Measurements from ENCODE around the gene CLRN2.

The CLRN2 gene

DNA sequence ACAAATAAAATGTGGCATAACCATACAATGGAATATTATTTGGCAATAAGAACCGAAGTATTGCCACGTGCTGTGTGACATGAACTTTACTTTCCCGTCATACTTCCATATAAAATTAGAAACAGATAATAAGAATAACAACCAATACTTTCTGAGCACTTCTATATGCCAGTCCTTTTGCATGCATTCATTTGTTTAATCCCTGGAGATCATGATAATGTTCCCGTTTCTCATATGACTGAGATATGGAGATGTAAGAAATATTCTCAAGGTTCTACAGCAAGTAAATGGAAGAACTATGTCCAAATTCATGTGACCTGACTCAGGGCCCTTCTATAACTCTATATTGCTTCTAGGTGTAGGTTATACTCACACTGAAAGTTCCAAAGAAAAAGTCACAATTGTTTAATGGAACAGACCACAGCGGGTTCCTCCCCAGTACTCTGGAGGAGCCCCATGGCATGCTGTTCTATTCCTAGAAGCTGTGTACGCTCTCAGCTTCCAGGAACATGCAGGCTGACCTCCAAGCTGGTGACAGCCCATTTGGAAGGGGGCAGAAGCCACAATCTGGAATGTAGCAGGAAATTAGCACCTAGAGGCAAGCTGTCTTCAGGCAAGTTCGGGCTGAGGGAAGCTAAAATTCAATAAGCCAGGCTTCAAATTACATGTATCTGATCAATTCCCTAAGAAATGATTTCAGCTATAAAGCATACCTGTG is 34.6 kb upstream of the CLRN2 start:
- TF ChIP-seq, protein P1, sequence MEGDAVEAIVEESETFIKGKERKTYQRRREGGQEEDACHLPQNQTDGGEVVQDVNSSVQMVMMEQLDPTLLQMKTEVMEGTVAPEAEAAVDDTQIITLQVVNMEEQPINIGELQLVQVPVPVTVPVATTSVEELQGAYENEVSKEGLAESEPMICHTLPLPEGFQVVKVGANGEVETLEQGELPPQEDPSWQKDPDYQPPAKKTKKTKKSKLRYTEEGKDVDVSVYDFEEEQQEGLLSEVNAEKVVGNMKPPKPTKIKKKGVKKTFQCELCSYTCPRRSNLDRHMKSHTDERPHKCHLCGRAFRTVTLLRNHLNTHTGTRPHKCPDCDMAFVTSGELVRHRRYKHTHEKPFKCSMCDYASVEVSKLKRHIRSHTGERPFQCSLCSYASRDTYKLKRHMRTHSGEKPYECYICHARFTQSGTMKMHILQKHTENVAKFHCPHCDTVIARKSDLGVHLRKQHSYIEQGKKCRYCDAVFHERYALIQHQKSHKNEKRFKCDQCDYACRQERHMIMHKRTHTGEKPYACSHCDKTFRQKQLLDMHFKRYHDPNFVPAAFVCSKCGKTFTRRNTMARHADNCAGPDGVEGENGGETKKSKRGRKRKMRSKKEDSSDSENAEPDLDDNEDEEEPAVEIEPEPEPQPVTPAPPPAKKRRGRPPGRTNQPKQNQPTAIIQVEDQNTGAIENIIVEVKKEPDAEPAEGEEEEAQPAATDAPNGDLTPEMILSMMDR (IDR thresholded peaks at IDR 0.05; ENCODE audit: low read depth, low read length) = no peak
- DNase-seq (ENCODE audit: extremely low read depth, low read depth) = no peak

- TF ChIP-seq, protein P1 (IDR thresholded peaks at IDR 0.05; ENCODE audit: low read depth, low read length) = no peak
- no peak for DNase-seq (ENCODE audit: extremely low read depth, low read depth)
Observed at GRCh38 chr4:17480955-17481354, 34.0 kb upstream of the CLRN2 start.

GRCh38 chr4:17482716-17483115 is 32.2 kb upstream of the CLRN2 start:
- TF ChIP-seq, protein P1 (IDR thresholded peaks at IDR 0.05; ENCODE audit: low read depth, low read length) = no peak
- DNase-seq (ENCODE audit: extremely low read depth, low read depth) = no peak

DNA sequence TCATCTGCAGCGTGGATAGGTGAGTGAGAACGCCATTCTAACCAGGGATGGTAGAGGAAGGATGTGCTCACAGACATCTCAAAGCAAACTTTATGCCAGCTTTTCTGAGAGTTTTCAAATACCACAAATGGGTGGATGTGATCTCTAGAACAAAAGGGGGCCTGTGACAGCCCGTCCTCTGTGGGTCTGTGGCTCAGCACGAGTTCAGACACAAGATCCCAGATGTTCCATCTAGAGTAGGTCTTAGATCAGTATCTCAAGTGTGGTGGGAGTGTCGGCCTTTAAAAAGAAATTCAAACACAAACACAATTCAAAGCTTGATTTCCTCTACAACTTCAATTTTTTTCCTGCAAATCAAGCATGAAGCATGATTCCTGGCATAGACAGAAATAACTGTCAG is 25.8 kb upstream of the CLRN2 start:
- no peak for DNase-seq (ENCODE audit: extremely low read depth, low read depth)
- TF ChIP-seq, protein P1 (IDR thresholded peaks at IDR 0.05; ENCODE audit: low read depth, low read length) = no peak

DNA sequence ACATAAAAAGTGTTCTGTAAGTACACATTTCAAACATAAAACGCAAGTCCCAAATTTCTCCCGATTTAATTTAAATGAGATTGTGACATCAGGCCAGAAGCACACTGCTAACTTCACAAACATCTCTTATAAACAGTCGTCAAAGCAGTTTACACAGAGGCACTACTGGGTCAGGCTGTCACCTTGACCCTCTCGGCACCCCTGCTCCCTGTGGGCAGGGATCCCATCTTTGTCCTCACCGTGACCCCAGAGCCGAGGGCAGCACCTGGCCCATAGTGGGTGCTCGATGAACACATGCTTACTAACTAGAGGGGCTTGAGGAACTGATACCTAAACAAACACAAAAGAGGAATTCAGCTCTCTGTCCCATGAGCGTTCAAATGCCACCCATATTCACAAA is 25.2 kb upstream of the CLRN2 start:
- TF ChIP-seq, protein P1 (IDR thresholded peaks at IDR 0.05; ENCODE audit: low read depth, low read length) = no peak

DNA sequence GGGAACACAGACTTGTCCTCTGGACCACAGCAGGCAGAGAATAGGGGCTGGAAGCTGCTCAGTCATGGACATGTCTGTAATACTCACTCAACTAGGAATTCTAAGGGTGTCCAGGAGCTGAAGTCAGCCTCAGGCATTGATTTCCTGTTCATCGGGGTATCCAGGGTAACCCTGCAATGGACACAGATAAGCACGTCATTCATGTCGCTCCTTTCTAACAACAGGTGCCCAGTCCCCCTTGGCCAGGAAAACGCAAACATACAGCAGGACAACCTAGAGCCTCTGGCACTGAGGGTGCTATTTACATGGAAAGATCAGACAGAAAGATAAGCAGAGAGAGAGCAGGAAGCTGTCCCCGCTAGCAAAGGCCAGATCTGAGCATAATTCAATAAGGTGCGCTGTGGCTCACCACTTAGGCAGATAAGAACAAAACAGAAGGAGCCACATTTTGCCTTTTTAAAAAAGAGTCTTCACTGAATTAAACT is 24.3 kb upstream of the CLRN2 start:
- no peak for DNase-seq (ENCODE audit: extremely low read depth, low read depth)
- TF ChIP-seq, protein P1 (IDR thresholded peaks at IDR 0.05; ENCODE audit: low read depth, low read length) = no peak

More for the DNA sequence above, 25.2 kb upstream of the CLRN2 start:
- DNase-seq (ENCODE audit: extremely low read depth, low read depth) = no peak

- TF ChIP-seq, protein P1 (IDR thresholded peaks at IDR 0.05; ENCODE audit: low read depth, low read length) = no peak
- DNase-seq (ENCODE audit: extremely low read depth, low read depth) = no peak
Observed at GRCh38 chr4:17491196-17491595, 23.8 kb upstream of the CLRN2 start.

Data from AG09319 (cell line).